Upper lobe of left lung (tissue), 4 donors: ENCODE results near the gene TMEM184B.

Experiments
- CTCF ChIP-seq, 6 experiments: fragments of 450-650 bp in 4 of 6; fragments of 200-600 bp in 2 of 6; sonication (generic) in 2 of 6; IDR thresholded peaks; one replicate each; pipeline ENCODE4 v1.5.1; 2016 to 2019; ENCODE audit warnings: antibody characterized with exemption in 6 of 6
- EP300 ChIP-seq, 4 donors: sonication (generic); formaldehyde crosslinking; IDR thresholded peaks; one replicate each; pipeline ENCODE4 v1.5.1; 2017; ENCODE audit warnings: antibody characterized with exemption in 4 of 4, control low read depth in 2 of 4

GRCh38 chr22:38226853-38227649 lies 45.8 kb downstream of the TMEM184B start:
- TF ChIP-seq CTCF (IDR thresholded peaks at IDR 0.05): no peak
- TF ChIP-seq EP300 (IDR thresholded peaks at IDR 0.05): no peak
